ENCODE measurements around the gene UGGT2.
"Not testable (repeated sequence)": the region's sequence is repeated elsewhere in the genome, so short reads cannot be mapped to it uniquely, and the experiment has no call there.

UGGT2 gene

DNA sequence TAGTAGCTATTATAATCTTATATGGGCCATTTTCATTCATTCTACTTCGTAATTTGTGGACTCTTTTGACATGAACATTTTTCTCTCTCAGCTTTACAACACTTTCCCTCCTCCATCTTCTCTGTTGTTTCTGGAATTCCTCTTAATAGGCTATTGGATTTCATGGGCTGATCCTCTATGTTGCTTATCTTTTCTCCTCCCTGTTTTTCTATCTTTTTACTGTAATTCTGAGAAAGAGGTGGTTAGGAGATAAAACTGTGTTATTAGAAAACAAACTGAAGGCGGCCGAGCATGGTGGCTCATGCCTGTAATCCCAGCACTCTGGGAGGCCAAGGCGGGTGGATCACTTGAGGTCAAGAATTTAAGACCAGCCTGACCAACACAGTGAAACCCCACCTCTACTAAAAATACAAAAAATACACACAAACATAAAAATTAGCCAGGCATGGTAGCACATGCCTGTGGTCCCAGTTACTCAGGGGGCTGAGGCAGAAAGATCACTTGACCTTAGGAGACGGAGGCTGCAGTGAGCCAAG, 188.1 kb downstream of the UGGT2 start:
- TF ChIP-seq, protein P1, sequence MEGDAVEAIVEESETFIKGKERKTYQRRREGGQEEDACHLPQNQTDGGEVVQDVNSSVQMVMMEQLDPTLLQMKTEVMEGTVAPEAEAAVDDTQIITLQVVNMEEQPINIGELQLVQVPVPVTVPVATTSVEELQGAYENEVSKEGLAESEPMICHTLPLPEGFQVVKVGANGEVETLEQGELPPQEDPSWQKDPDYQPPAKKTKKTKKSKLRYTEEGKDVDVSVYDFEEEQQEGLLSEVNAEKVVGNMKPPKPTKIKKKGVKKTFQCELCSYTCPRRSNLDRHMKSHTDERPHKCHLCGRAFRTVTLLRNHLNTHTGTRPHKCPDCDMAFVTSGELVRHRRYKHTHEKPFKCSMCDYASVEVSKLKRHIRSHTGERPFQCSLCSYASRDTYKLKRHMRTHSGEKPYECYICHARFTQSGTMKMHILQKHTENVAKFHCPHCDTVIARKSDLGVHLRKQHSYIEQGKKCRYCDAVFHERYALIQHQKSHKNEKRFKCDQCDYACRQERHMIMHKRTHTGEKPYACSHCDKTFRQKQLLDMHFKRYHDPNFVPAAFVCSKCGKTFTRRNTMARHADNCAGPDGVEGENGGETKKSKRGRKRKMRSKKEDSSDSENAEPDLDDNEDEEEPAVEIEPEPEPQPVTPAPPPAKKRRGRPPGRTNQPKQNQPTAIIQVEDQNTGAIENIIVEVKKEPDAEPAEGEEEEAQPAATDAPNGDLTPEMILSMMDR (conservative IDR thresholded peaks at IDR 0.05; ENCODE audit: low read depth, low read length), result no peak
- H3K4me3 ChIP-seq (ENCODE audit: low read length), result no peak overlapping the region
- no peak for DNase-seq (ENCODE audit: low read depth)

DNA sequence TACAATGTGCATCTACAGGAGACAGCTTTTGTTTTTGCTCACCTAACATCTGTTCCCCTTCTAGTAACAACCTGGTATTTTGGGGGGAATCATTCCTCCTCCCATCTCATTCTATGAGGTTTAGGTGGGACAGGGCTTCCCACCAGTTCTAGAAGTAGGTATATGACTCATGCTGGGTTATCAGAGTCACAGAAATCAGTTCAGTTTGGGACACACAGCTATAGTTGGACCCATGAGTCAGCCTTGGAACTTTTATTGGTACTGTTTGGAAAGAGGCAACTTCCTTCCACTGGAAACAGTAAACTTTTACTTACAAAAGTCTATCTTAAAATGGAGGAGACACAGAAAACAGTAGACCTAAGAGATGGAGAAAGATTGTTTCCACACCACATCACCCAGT, 190.8 kb downstream of the UGGT2 start:
- TF ChIP-seq, protein P1 (conservative IDR thresholded peaks at IDR 0.05; ENCODE audit: low read depth, low read length), result no peak
- DNase-seq (ENCODE audit: low read depth), result no peak

GRCh38 chr13:95861296-95861695, 191.9 kb downstream of the UGGT2 start:
- no peak for DNase-seq (ENCODE audit: low read depth)
- H3K4me3 ChIP-seq (ENCODE audit: low read length), result no peak overlapping the region
- TF ChIP-seq, protein P1 (conservative IDR thresholded peaks at IDR 0.05; ENCODE audit: low read depth, low read length), result no peak

More for the DNA sequence above, 190.8 kb downstream of the UGGT2 start:
- H3K4me3 ChIP-seq (ENCODE audit: low read length), result no peak overlapping the region

GRCh38 chr13:95858286-95859075, 194.7 kb downstream of the UGGT2 start:
- H3K4me3 ChIP-seq (ENCODE audit: low read length), result no peak overlapping the region
- peak; percentile 48 for DNase-seq (ENCODE audit: low read depth)
- TF ChIP-seq, protein P1 (conservative IDR thresholded peaks at IDR 0.05; ENCODE audit: low read depth, low read length), result no peak

- DNase-seq (ENCODE audit: low read depth); H3K4me3 ChIP-seq (ENCODE audit: low read length): not testable (repeated sequence)
Measured at GRCh38 chr13:95845656-95846055, 207.5 kb downstream of the UGGT2 start.

DNA sequence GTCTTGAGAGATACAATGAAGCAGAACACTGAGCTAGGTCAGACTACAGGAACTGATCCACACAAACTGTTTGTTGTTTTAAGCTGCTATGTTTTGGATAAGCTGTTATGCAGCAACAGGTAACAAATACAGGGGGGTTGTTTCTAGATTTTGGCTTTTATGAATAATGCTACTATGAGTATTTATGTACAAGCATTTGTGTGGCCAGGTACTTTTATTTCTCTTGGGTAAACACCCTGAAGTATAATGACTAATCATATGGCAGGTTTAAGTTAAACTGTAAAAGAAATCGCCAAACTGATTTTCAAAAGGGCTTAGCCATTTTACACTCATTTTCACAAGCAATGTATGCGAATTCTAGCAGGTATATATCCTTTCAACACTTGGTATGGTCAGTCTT, 210.3 kb downstream of the UGGT2 start:
- H3K4me3 ChIP-seq (ENCODE audit: low read length), result no peak overlapping the region
- TF ChIP-seq, protein P1 (conservative IDR thresholded peaks at IDR 0.05; ENCODE audit: low read depth, low read length), result no peak
- DNase-seq (ENCODE audit: low read depth), result no peak

- no peak for DNase-seq (ENCODE audit: low read depth)
- TF ChIP-seq, protein P1 (conservative IDR thresholded peaks at IDR 0.05; ENCODE audit: low read depth, low read length), result no peak
- H3K4me3 ChIP-seq (ENCODE audit: low read length), result no peak overlapping the region
Measured at GRCh38 chr13:95841894-95842293, 211.3 kb downstream of the UGGT2 start.
